Spleen (tissue), 7 donors: ENCODE results near the gene RNF17.

Experiments used
- CTCF ChIP-seq, 11 experiments: fragments of 200-600 bp in 7 of 11; fragments of 450-650 bp in 4 of 11; sonication (generic) in 4 of 11; IDR thresholded peaks in 8 of 11; conservative IDR thresholded peaks in 3 of 11; 1 replicate in 7 of 11; 2 replicates in 4 of 11; pipeline versions ENCODE4 v1.4.0 to v1.8.0; 2016 to 2021; ENCODE audit warnings: antibody characterized with exemption in 11 of 11, inconsistent platforms in 4 of 11, mild to moderate bottlenecking in 1 of 11
- POLR2AphosphoS5 ChIP-seq, 3 donors: sonication (generic); formaldehyde crosslinking; IDR thresholded peaks; one replicate each; pipeline ENCODE4 v1.5.1; 2017; ENCODE audit warnings: antibody characterized with exemption in 3 of 3
- donor health status: DM: no; HTN: no; CAD: no; lungs with moderate emphysema.
- donor health status: DM: no; HTN: no; CAD: no.
- donor health status: DM: no; HTN: no; CAD: no.

GRCh38 chr13:24777171-24777570 lies 13.2 kb downstream of the RNF17 start:
- no peak for TF ChIP-seq CTCF (IDR thresholded peaks at IDR 0.05 in 8 of 11, conservative IDR thresholded peaks at IDR 0.05 in 3 of 11)
- no peak for TF ChIP-seq POLR2AphosphoS5 (IDR thresholded peaks at IDR 0.05)
